ENCODE measurements around the gene BACH2.
"Not testable (repeated sequence)": the region's sequence is repeated elsewhere in the genome, so short reads cannot be mapped to it uniquely, and the experiment has no call there.

The BACH2 gene

DNA sequence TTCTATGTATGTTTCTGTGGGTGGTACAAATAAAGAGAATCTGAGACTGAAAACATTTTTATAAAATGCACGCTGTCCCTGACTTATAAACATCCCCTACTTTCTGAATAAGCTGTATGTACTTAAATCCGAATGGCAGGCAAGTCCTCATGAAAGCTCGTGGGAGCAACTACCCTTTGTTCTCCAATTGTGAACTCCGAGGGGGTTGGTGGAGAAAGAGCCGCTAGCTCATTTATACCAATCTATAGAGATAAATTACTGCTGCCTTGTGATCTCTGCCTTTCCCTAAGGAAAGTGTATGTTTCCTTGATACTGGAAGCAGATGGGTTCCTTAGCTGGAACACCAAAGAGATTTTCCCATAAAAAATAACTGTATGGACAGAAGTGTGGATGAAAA lies 317.9 kb downstream of the BACH2 start:
- Histone ChIP-seq H3K4me3 (ENCODE audit: low read length) (no peak overlapping the region), H3K36me3 (ENCODE audit: insufficient read depth, low read depth, low read length) (no peaks in the 10 kb centered on the region)

DNA sequence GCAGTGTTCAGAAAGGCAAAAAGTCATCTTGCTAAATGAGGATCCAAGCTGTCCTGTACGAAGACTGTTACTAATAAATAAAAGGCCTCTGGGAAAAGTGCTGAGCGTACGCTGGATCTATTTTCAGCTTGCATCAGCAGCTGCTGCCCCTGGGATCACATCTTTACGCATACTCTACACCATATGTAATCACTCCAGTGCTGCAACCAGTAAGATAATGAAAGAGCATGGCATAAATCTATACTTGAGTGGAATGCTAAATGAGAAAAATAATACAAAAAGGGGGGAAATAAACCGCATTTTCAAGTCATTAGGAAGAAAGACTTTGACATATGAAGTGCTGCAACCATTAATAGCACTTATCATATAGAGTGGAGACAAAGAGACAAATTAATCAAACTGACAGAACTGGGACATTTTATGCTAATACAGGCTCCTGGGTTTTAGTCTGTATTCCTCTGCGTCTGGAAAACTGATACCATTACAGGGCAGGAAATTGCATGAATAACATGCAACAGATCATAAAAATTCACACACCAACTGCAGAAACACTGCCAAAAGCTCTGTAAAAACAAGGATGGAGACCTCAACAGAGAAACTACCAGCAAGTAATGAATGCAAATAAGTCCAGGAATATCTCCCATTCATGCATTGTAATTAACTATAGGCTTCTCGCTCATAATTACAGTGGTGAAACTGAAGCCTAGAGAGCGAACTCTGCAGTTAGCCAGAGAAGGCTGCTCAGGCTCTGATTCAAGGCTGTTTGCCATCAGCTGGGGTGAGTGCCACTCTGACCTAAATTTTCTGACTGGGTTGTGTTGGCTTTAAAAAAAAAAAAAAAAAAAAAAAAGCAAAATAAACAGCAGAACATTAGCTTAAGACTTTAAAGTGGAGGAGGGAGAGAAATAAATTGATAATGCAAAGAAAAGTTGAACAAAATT lies 318.6 kb downstream of the BACH2 start:
- no peak overlapping the region for H3K27ac ChIP-seq (ENCODE audit: low read length)
- no peaks in the 10 kb centered on the region for H3K36me3 ChIP-seq (ENCODE audit: insufficient read depth, low read depth, low read length)
- H3K4me1 ChIP-seq (ENCODE audit: insufficient read depth, low read length), result peaks cover 12% of the 10 kb centered on the region; the same call in 1 of the 2 replicates

More for the DNA sequence above, 317.9 kb downstream of the BACH2 start:
- no peaks in the 10 kb centered on the region for H3K9me3 ChIP-seq (ENCODE audit: insufficient read depth, low read depth, low read length)
- no peak overlapping the region for H3K27ac ChIP-seq (ENCODE audit: low read length)
- peak overlapping the region; percentile 0; the same call in 1 of the 2 replicates for H3K9ac ChIP-seq (ENCODE audit: low read depth, low read length)
- H3K27me3 ChIP-seq (ENCODE audit: insufficient read depth, low read length), result no peaks in the 10 kb centered on the region
- peaks cover 12% of the 10 kb centered on the region; the same call in 1 of the 2 replicates for H3K4me1 ChIP-seq (ENCODE audit: insufficient read depth, low read length)

DNA sequence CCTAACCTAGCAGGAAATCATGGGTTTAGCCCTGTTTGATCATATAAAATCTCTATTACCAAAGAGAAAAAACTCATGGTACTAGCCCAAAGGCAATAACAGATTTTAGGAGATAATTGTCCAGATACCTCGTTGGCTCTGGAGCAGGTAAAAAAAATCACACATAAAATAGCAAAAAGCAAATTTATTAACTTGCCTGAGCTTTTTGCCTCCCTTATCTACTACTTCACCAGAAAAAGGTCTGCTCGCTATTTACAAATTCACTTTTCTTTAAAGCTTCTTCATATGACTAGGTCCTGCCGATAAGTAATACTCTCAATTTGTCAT lies 320.0 kb downstream of the BACH2 start:
- Histone ChIP-seq H3K27me3 (ENCODE audit: insufficient read depth, low read length) (no peaks in the 10 kb centered on the region), H3K9me3 (ENCODE audit: insufficient read depth, low read depth, low read length) (no peaks in the 10 kb centered on the region), H3K36me3 (ENCODE audit: insufficient read depth, low read depth, low read length) (no peaks in the 10 kb centered on the region), H3K27ac (ENCODE audit: low read length) (no peak overlapping the region), H3K9ac (ENCODE audit: low read depth, low read length) (no peak overlapping the region), H3K4me3 (ENCODE audit: low read length) (no peak overlapping the region), H3K4me1 (ENCODE audit: insufficient read depth, low read length) (peaks cover 12% of the 10 kb centered on the region; the same call in 1 of the 2 replicates)

More for the DNA sequence above, 318.6 kb downstream of the BACH2 start:
- peak overlapping the region; percentile 0; the same call in 1 of the 2 replicates for H3K9ac ChIP-seq (ENCODE audit: low read depth, low read length)
- no peaks in the 10 kb centered on the region for H3K27me3 ChIP-seq (ENCODE audit: insufficient read depth, low read length)
- no peaks in the 10 kb centered on the region for H3K9me3 ChIP-seq (ENCODE audit: insufficient read depth, low read depth, low read length)
- H3K4me3 ChIP-seq (ENCODE audit: low read length), result no peak overlapping the region

DNA sequence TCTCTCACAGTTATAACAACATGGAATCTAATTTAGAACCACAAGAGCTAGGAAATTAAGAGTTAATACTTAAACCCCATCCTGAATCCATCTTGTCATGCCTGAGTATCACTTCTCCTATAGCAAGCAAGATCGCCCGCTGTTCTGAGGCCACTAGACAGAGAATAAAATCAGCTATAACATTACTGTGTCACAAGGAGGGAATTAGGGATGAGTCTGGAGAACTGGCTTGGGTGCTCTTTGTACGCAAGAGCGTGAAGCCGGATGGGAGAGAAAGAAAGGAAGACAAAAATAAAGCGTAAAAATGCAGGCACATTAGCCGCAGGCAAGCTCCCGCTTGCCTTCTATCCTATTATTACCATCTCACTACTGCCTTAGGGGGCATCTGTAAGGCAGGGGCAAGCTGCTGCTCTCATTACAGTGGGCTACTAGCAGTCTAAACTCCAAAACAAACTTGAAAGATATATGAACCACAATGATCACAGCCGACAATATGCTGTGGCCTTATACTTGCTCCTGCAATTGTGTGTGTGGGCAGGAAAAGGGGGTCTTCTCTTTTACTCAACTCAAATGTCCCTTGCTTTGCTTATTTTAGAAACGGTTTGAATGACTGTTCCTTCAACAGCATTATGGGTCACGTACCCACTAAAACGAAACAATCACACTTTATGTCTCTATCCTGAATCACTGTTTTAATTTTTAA lies 320.5 kb downstream of the BACH2 start:
- Histone ChIP-seq H3K27ac (ENCODE audit: low read length) (no peak overlapping the region), H3K9me3 (ENCODE audit: insufficient read depth, low read depth, low read length) (no peaks in the 10 kb centered on the region), H3K9ac (ENCODE audit: low read depth, low read length) (no peak overlapping the region), H3K4me3 (ENCODE audit: low read length) (no peak overlapping the region), H3K36me3 (ENCODE audit: insufficient read depth, low read depth, low read length) (no peaks in the 10 kb centered on the region), H3K27me3 (ENCODE audit: insufficient read depth, low read length) (no peaks in the 10 kb centered on the region), H3K4me1 (ENCODE audit: insufficient read depth, low read length) (peaks cover 12% of the 10 kb centered on the region; the same call in 1 of the 2 replicates)

DNA sequence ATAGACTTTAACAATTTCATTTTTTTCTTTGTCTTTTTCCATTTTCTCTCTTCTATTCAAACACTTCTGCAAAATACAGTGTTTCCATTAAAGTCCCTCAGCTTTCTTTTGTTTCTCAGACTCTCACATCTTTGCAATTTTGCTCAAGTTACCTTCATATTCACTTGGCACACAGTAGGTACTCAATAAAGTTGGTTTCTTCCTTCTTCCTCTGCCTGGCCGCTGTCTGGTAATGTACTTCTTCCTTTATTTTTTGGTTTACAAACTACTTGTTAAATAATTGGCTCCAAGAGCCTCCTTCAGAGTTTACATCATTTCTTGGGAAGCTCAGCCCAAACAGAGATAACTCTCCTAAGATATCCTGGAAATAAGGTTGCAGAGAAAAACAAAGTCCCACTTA lies 321.3 kb downstream of the BACH2 start:
- Histone ChIP-seq H3K27ac (ENCODE audit: low read length) (no peak overlapping the region), H3K27me3 (ENCODE audit: insufficient read depth, low read length) (no peaks in the 10 kb centered on the region), H3K4me1 (ENCODE audit: insufficient read depth, low read length) (peaks cover 12% of the 10 kb centered on the region; the same call in 1 of the 2 replicates), H3K9me3 (ENCODE audit: insufficient read depth, low read depth, low read length) (no peaks in the 10 kb centered on the region), H3K4me3 (ENCODE audit: low read length) (no peak overlapping the region), H3K9ac (ENCODE audit: low read depth, low read length) (no peak overlapping the region), H3K36me3 (ENCODE audit: insufficient read depth, low read depth, low read length) (no peaks in the 10 kb centered on the region)

DNA sequence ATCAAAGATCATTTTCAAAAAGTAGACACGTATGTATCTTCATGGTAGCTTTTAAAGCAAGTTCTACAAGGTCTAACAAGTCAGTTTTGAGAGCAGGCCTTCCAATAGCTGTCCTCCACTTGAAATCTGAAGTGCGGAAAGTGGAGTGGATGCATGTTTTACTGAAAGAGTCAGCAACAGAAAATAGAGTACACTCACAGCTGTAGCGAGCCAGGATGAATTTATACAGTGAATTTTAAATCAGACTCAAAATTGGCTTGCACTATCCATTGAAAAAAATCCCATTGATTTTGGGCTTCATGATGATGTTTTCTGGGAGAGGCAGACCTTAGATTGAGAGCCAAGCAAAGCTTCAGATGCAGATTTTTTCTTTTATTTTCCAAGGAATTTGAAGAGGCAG lies 321.8 kb downstream of the BACH2 start:
- Histone ChIP-seq H3K4me1 (ENCODE audit: insufficient read depth, low read length) (peaks cover 12% of the 10 kb centered on the region; the same call in 1 of the 2 replicates), H3K9ac (ENCODE audit: low read depth, low read length) (no peak overlapping the region), H3K4me3 (ENCODE audit: low read length) (no peak overlapping the region), H3K27ac (ENCODE audit: low read length) (no peak overlapping the region), H3K27me3 (ENCODE audit: insufficient read depth, low read length) (no peaks in the 10 kb centered on the region), H3K36me3 (ENCODE audit: insufficient read depth, low read depth, low read length) (no peaks in the 10 kb centered on the region), H3K9me3 (ENCODE audit: insufficient read depth, low read depth, low read length) (no peaks in the 10 kb centered on the region)

DNA sequence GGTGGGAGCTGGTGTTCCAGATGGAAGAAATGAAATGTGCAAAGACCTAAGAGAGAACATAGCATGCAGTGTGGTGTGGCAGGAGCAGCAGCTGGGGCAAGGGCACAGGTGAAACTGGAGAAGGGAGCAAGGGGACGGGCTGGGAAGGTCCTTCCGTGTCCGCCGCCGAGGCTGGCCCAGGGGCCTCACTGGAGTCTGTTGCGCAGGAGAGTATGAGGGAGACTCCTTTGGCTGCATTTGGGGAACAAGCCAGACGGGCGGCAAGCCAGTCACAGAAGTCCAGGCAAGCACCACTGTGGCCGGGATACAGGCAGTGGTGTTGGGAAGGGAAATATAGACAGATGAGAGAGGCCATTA lies 324.6 kb downstream of the BACH2 start:
- Histone ChIP-seq H3K36me3 (ENCODE audit: insufficient read depth, low read depth, low read length) (no peaks in the 10 kb centered on the region), H3K4me1 (ENCODE audit: insufficient read depth, low read length) (peaks cover 4% of the 10 kb centered on the region; the same call in 1 of the 2 replicates), H3K27me3 (ENCODE audit: insufficient read depth, low read length) (no peaks in the 10 kb centered on the region), H3K9me3 (ENCODE audit: insufficient read depth, low read depth, low read length) (no peaks in the 10 kb centered on the region), H3K9ac (ENCODE audit: low read depth, low read length) (no peak overlapping the region), H3K4me3 (ENCODE audit: low read length) (no peak overlapping the region), H3K27ac (ENCODE audit: low read length) (no peak overlapping the region)

DNA sequence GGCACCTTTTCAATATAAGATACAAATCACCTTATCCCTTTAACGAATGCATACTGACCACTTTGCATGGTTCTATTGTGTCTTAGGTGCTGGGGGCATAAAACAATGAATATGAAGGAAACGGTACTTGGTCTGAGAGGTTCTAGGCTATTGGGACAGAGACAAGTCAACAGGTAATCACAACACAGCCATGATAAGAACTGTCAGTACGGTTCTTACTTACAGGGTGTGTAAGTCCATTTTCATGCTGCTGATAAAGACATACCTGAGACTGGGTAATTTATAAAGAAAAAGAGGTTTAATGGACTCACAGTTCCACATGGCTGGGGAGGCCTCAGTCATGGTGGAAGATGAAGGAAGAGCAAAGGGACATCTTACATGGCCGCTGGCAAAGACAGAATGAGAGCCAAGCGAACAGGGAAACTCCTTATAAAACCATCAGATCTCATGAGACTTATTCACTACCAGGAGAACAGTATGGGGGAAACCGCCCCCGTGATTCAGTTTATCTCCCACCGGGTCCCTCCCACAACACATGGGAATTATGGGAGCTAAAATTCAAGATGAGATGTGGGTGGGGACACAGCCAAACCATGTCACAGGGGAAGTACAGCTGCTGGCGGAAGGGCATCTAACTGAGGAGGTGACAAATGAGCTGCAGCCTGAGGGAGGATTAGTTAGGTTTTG lies 325.2 kb downstream of the BACH2 start:
- H3K4me1 ChIP-seq (ENCODE audit: insufficient read depth, low read length); H3K36me3 ChIP-seq (ENCODE audit: insufficient read depth, low read depth, low read length); H3K9ac ChIP-seq (ENCODE audit: low read depth, low read length); H3K4me3 ChIP-seq (ENCODE audit: low read length); H3K27ac ChIP-seq (ENCODE audit: low read length); H3K27me3 ChIP-seq (ENCODE audit: insufficient read depth, low read length); H3K9me3 ChIP-seq (ENCODE audit: insufficient read depth, low read depth, low read length): not testable (repeated sequence)

DNA sequence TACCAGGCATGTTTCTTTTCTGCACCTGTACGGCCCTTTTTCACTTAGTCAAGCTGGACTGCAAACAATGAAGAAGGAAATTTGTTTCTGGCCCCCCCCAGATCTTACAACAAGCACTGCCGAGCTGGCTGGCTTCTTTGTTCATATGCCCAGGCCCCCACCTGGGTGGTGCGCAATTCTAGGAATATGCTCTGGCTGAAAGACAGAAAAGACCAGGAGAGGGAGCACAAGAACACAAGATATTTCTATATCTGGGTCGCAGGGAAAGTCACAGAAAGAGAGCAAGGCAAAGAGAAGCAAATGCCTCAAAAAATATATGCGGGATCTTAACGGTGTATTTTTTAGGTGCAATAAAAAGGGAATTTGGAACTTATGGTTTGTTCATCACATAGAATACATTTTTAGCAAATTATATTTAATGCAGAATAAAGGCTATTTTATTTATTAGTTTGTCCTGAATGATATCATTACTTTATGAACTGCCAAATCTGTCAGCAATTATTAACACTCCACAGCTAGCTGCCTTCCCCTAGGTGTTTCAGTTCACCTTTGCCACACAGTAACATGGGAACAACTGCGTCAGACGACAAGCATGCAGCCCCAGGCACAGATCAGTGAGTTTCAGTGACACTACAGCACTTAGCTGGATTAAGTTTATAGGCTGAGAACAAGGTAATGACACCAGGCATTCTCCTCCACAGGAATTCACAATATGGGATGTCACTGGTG lies 325.9 kb downstream of the BACH2 start:
- peaks cover under 1% of the 10 kb centered on the region; the same call in 1 of the 2 replicates for H3K4me1 ChIP-seq (ENCODE audit: insufficient read depth, low read length)
- no peak overlapping the region for H3K9ac ChIP-seq (ENCODE audit: low read depth, low read length)
- no peaks in the 10 kb centered on the region for H3K36me3 ChIP-seq (ENCODE audit: insufficient read depth, low read depth, low read length)
- no peaks in the 10 kb centered on the region for H3K27me3 ChIP-seq (ENCODE audit: insufficient read depth, low read length)
- H3K9me3 ChIP-seq (ENCODE audit: insufficient read depth, low read depth, low read length), result no peaks in the 10 kb centered on the region
- H3K27ac ChIP-seq (ENCODE audit: low read length), result no peak overlapping the region
- no peak overlapping the region for H3K4me3 ChIP-seq (ENCODE audit: low read length)

DNA sequence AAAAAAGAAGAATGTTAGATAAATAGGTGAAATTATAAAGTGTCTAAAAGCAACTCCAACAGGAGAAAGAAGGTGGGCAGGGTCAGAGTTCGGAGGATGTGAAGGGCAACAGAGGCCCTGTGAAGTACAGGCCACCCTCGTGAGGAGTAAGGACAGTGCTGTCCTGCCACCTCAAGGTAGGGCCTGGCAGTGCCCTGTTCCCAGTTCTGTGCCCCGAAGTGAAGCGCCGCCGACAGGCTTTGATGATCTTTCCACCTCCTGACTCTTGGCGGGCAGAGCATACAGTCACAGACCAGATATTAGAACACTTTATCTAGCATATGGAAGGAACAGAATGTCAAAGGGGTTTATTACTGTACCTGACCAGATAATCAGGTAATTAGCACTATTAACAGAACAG lies 326.6 kb downstream of the BACH2 start:
- H3K4me1 ChIP-seq (ENCODE audit: insufficient read depth, low read length), result no peaks in the 10 kb centered on the region
- H3K27ac ChIP-seq (ENCODE audit: low read length), result no peak overlapping the region
- H3K4me3 ChIP-seq (ENCODE audit: low read length), result no peak overlapping the region
- no peak overlapping the region for H3K9ac ChIP-seq (ENCODE audit: low read depth, low read length)
- H3K9me3 ChIP-seq (ENCODE audit: insufficient read depth, low read depth, low read length), result no peaks in the 10 kb centered on the region
- no peaks in the 10 kb centered on the region for H3K36me3 ChIP-seq (ENCODE audit: insufficient read depth, low read depth, low read length)
- no peaks in the 10 kb centered on the region for H3K27me3 ChIP-seq (ENCODE audit: insufficient read depth, low read length)

DNA sequence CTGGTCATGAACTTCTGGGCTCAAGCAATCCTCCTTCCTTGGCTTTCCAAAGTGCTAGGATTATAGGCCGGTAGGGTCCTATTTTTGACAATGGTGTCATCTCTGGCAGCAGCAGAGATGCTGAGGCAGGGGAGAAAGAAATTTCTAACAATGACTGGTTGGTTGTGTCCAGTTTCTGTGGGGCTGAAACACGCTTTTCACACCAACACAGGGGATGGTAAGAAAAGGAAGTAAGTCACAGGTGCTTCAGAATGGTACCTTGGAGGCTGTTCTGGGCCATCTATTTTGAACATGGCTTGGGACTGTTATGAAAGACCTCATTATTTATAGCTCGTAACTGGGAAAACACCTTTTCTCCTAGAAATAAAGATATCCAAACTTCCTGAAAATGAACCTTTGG lies 329.7 kb downstream of the BACH2 start:
- Histone ChIP-seq H3K36me3 (ENCODE audit: insufficient read depth, low read depth, low read length) (no peaks in the 10 kb centered on the region), H3K27me3 (ENCODE audit: insufficient read depth, low read length) (no peaks in the 10 kb centered on the region), H3K4me3 (ENCODE audit: low read length) (no peak overlapping the region), H3K9me3 (ENCODE audit: insufficient read depth, low read depth, low read length) (no peaks in the 10 kb centered on the region), H3K9ac (ENCODE audit: low read depth, low read length) (no peak overlapping the region), H3K4me1 (ENCODE audit: insufficient read depth, low read length) (no peaks in the 10 kb centered on the region), H3K27ac (ENCODE audit: low read length) (no peak overlapping the region)

All from iPS-20b (cell line).